ENCODE results near the gene CD7.

DNA sequence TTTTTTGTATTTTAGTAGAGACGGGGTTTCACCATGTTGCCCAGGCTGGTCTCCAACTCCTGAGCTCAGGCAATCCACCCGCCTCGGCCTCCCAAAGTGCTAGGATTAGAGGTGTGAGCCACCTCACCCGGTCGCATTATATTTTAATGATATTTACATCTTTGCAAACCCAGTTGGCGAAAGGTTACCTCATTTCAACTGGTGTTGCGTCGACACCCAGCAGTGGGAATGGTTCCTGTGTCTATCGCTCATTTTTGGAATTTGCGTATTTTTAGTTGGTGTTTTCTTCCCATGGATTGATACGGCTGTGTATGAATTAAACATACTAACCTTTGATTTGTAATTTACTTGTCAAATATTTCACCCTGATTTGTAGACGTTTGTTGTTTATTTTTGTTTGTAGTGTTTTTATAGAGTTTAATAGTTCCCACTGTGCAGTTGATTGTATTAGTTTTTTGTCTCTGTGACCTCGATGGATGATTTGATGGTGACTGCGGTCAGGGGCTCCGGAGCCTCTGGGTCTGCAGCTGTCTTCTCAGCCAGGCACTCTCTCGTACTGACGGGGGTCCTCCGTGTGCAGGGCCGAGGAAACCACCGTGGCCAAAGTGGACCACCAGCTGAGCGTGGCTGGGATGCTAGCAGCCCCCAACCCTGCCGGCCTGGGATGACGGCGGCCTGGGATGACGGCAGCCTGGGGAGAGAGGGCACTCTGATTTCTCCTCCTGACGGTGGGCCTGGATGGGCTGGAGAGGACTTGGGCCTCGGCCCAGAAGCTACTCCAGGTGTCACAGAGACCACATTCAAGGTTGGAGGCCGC is 4.0 kb downstream of the CD7 start:
- TF ChIP-seq, protein P1, sequence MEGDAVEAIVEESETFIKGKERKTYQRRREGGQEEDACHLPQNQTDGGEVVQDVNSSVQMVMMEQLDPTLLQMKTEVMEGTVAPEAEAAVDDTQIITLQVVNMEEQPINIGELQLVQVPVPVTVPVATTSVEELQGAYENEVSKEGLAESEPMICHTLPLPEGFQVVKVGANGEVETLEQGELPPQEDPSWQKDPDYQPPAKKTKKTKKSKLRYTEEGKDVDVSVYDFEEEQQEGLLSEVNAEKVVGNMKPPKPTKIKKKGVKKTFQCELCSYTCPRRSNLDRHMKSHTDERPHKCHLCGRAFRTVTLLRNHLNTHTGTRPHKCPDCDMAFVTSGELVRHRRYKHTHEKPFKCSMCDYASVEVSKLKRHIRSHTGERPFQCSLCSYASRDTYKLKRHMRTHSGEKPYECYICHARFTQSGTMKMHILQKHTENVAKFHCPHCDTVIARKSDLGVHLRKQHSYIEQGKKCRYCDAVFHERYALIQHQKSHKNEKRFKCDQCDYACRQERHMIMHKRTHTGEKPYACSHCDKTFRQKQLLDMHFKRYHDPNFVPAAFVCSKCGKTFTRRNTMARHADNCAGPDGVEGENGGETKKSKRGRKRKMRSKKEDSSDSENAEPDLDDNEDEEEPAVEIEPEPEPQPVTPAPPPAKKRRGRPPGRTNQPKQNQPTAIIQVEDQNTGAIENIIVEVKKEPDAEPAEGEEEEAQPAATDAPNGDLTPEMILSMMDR (IDR thresholded peaks at IDR 0.05) = no peak
- TF ChIP-seq POLR2A (IDR thresholded peaks at IDR 0.05) = no peak

Measured in thyroid gland (tissue), 4 donors.